Measurements from ENCODE around the gene ITIH6. TPM values are rescaled to one million over a fixed set of nuclear protein-coding genes. Genes with fewer than 3 reads are reported as not detected.
A peak's percentile ranks its signal among the peaks of the same experiment; 100 is the strongest.
"Not testable (repeated sequence)": the region's sequence is repeated elsewhere in the genome, so short reads cannot be mapped to it uniquely, and the experiment has no call there.

ITIH6 gene
- total RNA-seq, result not detected

DNA sequence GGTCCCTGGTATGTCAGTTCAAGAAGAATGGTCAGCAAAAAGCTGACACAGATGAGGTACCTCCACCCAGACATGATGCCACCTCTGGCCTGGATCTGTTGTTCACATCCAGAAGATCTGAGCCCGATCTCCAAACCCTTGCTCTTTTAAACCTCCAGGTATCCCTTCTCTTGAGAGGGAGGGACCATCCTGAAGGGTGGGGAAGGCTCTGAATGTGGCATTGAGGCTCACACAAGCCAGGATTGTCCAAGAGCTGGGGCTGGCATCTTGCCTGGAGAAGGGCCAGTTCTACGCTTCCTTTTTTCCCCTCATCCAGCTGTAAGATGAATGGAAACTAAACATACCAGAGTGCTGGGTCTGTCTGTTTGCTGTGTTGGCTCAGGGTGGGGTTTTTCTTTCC, at the start of gene ITIH6:
Gene ITIH6 (minus strand): TSS at position 119 of the 400 bp plus-strand sequence. CDS start 45 bp downstream, at position 74.
- no peak for DNase-seq

GRCh38 chrX:54847700-54848099, 49.6 kb upstream of the ITIH6 start:
- DNase-seq, result not testable (repeated sequence)

GRCh38 chrX:54843050-54843449, 45.0 kb upstream of the ITIH6 start:
- DNase-seq, result no peak

GRCh38 chrX:54842607-54843006, 44.6 kb upstream of the ITIH6 start:
- no peak for DNase-seq

DNA sequence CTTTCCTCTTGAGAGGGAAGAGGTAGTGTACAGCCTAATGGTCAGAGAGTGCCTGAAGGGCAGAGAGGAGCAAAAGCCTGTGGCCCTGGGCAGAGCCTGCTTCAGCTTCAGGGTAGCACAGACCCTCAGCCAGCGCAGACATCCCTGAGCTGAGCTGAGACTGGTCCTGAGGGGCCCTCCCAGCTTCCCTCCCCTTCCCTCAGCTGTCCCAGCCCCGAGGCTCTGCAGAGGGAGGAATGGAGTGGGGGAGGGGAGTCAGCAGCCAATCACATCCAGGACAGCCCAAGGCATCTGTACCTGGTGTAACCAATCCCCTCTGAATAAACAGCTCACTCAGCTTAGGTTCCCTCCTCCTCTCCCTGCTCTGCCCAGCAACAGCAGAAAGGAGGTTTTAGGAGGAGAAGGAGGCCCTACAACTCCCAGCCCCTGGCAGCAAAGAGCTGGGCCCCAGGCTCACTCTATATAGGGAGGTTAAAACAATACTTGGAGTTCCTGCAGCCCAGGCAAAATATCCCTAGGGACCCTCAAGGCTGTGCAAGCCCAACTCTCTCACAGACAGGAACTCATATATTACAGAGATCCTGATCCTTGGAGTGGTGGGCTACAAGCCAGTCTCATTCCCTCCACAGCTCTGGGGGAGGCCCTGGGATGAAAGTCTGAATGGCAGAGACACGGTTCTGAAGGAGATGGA, 43.3 kb upstream of the ITIH6 start:
- not testable (repeated sequence) for DNase-seq

DNA sequence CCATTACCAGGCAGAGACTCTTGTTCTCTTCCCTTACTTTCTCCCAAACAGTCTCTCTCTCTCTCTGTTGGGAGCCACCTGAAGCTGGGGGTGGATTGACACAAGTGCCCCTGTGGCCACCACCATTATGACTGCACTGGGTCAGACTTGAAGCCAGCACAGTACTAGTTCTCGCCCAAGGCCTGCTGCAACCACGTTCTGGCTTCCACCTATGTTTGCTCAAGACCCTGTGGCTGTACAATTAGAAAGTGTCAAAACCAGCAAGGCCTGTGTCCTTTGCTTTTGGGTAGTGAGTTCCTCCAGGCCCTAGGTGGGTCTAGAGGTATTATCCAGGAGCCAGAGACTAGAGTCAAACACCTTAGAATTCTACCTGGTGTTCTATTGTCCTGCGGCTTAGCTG, 40.5 kb upstream of the ITIH6 start:
- DNase-seq, result no peak

GRCh38 chrX:54826598-54826997, 28.5 kb upstream of the ITIH6 start:
- DNase-seq, result no peak

- DNase-seq, result no peak
Observed at GRCh38 chrX:54825716-54826438, 27.8 kb upstream of the ITIH6 start.

- no peak for DNase-seq
Observed at GRCh38 chrX:54824722-54825121, 26.7 kb upstream of the ITIH6 start.

GRCh38 chrX:54824195-54824594, 26.1 kb upstream of the ITIH6 start:
- DNase-seq, result no peak

DNA sequence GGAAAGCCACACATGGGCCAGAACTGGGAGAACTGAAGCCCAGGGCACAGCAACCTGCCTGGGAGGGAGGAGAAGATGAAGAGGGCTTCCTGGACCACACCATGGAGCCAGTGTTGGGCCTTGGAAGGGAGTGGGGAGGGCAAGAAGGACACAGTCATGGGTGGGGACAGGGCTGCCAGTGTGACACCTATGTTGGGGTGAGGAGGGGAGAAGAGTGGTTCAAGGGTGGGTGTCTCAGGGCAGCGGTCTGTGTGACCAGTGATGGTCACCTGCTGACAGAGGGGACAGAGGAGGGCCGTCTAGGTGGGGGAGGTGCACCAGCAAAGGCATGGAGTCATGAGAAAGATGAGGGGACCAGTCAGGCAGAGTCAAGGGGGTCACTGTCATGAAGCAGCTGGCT, 23.3 kb upstream of the ITIH6 start:
- no peak for DNase-seq

DNA sequence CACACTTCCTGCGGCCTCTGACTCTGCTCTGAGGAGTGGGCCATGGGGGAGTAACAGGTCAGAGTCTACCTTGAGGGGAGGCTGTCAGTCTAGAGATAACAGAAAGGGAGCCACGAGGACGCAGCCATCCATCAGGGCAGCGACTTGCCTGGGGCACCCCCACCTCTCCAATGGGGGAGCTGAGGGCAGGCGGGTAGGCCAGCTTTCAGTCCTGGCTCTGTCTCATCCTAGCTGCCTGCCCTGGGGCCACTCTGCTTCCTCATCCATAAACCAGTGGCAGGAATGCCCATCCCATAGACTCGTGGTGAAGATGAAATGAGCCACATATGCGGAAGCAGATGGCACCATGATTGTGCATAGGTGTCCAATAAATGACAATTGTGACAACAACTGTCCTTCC, 22.7 kb upstream of the ITIH6 start:
- no peak for DNase-seq

DNA sequence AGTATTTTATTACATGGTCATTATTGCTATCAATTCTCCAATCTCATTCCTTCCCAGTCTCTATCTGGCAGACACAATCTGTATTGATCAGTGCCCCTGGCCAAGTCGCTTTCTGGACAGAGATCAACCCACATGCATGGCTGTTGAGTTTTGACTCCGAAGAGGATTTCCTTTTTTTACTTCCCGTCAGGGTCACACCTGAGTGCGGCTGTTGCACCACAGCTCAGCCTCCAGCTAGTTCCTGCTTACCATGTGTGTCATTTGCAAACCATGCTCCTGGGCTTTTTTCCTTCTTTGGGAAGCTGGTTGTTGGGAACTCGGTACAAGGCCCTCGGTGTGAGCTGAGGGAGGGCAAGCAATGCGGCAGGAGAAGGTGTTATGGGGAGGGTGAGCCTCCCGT, 21.1 kb upstream of the ITIH6 start:
- no peak for DNase-seq

DNA sequence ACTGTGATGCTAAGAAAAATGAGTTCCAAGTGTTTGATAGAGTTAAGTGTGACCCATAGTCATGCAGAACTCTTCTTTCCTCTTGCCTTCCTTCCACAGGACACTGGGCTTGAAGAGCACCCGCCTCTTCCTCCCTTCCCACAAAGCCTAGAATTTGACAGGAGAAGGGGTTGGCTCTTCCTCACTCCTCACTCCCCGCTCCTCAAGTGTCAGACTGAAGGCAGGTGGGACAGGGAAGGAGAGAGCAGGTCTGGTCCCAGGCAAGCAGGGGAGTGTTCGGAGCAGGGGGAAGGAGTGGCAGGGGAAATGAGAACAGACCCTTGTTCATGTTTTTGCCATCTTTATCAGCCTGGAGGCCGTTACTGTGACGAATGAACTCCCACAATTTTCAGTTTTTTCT, 20.2 kb upstream of the ITIH6 start:
- no peak for DNase-seq

DNA sequence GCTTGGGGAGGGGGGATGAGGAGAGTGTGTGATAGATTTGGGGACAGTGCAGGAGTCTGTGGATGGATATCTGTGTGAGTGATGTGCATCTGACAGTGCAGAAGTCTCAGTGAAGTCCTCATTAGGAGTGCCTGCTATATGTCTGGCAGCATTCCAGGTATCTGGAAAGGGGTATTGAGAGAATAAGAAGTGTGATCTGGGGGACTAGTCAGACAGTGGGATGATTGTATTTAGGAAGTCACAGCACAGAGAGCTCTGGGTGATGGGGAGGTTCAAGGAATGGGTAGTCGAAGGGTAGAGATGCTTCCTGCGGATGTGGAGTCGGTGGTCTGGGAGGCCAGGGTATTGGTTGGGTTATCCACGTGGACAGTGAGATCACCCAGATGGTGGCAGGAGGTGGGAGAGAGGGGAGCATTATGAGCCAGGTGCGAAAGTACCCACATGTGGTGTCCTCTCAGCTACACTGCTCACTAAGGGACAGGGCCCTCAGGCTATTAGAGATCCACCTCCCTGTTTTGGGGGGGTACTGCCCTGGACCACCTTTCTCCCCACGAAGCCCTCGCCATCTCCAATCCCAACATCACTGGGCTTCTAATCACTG, 19.3 kb upstream of the ITIH6 start:
- no peak for DNase-seq

DNA sequence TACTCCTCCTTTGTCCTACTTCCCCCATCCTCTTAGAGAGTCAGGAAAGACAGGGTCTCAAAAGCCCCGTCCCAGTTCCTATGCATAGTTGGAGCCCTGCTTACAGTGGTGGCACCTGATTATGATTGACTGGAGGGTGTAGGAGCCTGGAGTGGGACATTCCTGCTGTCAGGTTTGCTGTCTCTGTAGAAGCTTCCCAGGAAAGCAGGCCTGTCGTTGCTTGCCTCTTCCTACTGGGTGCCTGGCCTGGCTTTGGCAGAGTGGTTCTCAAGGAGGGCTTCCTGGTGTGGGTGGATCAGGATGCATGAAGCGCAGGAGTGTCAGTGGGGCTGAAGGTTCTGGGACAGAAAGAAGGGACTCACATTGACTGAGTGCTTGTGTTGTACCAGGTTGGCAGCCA, 14.3 kb upstream of the ITIH6 start:
- no peak for DNase-seq

- DNase-seq, result no peak
Observed at GRCh38 chrX:54811301-54811885, 13.3 kb upstream of the ITIH6 start.

DNA sequence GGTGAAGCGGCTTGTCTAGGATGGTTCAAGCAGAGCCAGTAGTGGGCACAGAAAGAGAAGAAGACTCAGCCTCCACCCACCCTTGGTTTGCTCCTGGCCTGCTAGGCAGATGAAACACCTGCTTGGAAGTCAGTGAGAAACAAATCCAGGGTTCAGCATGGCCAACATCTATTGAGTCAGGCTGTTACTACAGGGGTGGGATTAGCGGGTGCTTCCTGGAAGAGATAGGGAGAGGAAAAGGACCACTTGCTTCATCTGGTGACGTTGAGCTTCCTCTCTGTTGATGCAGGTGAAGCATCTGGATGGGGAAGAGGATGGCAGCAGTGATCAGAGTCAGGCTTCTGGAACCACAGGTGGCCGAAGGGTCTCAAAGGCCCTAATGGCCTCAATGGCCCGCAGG, 12.5 kb upstream of the ITIH6 start:
- DNase-seq, result no peak

GRCh38 chrX:54808605-54809483, 10.8 kb upstream of the ITIH6 start:
- peak; percentile 78 for DNase-seq

- peak; percentile 31 for DNase-seq
Observed at GRCh38 chrX:54808109-54808604, 10.1 kb upstream of the ITIH6 start.

- peak; percentile 42 for DNase-seq
Observed at GRCh38 chrX:54807524-54808108, 9.6 kb upstream of the ITIH6 start, which contains the start of gene MAGED2. Gene MAGED2 (plus strand): TSS chrX:54807745. CDS start chrX:54809332, 1,587 bp downstream.

- DNase-seq, result no peak
Observed at GRCh38 chrX:54799046-54799445, 991 bp upstream of the ITIH6 start.
